GM21390 (cell line): ENCODE results near the gene FBXW10B.
A peak's percentile ranks its signal among the peaks of the same experiment; 100 is the strongest.
"Not testable (repeated sequence)": the region's sequence is repeated elsewhere in the genome, so short reads cannot be mapped to it uniquely, and the experiment has no call there.

Experiments
- ATAC-seq: cut with Tn5 transposase; IDR thresholded peaks from one replicate; pipeline ENCODE4 v1.9.1; 2021; ENCODE audit not compliant: unreplicated experiment

The FBXW10B gene

GRCh38 chr17:15619331-15620058 lies at the start of gene FBXW10B:
Gene FBXW10B (minus strand): TSS chr17:15619704. CDS start chr17:15619512, 192 bp downstream.
- not testable (repeated sequence) for ATAC-seq

GRCh38 chr17:15663691-15664090 lies 44.2 kb upstream of the FBXW10B start:
- ATAC-seq = no peak

DNA sequence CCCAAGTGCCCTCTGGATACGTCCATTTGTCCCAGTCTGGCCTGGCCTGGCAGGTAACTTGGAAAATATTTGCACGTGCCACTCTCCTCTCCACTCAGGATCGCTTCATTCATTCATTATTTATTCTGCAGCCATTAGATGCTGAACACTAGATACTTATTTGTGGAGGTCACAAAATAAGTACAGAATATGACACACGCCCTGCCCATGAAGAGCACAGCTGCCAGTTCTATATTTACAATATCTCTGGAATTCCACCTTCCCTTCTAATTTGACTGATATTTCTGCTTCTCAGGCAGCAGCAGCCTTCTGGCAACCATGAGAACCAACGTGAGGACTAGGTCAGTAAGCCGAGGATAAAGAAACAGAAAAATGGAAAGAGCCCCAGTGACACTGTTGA lies 43.7 kb upstream of the FBXW10B start:
- ATAC-seq = no peak

GRCh38 chr17:15662681-15663080 lies 43.2 kb upstream of the FBXW10B start:
- ATAC-seq = no peak

GRCh38 chr17:15660077-15660476 lies 40.6 kb upstream of the FBXW10B start:
- ATAC-seq = no peak

DNA sequence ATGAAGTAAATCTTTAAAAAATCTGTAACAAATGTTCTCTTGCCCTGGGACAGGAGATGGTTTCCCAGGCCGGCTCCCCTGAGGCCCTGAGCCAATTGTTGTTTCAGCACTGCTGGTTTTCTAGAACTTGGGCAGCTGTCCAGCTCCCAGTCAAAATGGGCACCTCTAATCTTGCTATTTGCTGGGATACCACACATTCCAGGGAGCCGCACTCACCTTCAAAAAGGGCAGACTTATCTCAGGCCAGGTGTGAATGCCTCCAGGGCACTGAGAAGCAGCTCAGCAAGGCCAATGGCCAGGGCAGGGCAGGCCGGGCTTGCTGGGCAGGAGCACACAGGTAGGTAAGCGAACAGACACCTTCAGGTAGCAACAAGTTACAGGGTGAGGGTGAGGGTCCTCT lies 40.2 kb upstream of the FBXW10B start:
- no peak for ATAC-seq

DNA sequence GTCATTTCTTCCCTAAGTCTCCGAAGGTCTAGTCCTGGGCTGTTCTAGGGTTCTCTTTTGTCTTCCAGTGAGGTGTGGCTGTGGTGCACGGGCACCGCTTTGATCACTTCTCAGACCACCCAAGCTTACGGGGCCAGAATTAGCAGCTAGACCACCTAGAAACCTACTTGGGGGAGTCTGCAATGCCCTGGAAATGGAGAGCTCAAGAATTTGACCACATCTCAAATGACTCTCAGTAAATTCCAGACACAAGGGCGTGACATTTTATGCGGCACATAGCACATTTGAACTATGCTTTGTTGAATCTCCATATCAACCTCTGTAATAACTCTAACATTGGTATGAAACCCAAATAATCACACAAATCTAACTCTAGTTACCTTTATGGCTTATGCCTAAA lies 39.7 kb upstream of the FBXW10B start:
- ATAC-seq = no peak

DNA sequence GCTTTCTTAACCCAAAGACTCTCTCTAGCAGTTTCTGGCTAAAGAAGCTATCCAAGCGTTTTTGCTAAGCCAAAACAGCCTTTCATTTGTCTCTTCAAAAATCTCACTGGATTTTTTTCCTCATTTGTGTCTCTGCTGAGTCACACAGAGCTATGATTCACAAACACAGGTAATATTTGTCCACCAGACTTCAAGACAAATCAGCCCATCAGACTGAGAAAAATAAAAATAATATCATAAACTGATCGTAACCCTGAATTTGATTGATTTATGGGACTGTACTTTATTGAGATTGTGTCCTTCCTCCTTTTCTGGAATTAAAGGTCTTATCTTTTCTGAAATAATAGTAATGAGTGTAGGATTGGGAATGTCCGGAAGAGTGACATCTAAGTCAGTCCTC lies 38.8 kb upstream of the FBXW10B start:
- no peak for ATAC-seq

DNA sequence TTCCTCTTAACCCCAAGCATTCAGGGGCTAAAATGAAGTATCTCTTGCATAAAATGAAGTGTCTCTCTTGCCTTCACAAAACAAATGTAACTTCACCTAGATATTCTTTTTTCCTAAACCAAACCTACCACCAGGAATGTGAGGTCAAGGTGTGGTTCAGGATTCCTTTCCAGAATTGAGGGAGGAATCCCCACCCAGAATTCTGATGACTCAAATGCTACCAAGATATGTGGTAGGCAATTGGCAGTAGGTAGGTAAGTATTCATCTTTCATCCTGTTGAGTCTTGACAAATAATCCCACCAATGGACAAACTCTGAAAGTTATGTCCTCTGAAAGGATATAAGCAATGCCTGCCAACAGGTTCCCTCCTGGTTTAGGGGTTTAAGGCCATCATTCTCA lies 38.4 kb upstream of the FBXW10B start:
- no peak for ATAC-seq

GRCh38 chr17:15654886-15655561 lies 35.5 kb upstream of the FBXW10B start:
- ATAC-seq = no peak

DNA sequence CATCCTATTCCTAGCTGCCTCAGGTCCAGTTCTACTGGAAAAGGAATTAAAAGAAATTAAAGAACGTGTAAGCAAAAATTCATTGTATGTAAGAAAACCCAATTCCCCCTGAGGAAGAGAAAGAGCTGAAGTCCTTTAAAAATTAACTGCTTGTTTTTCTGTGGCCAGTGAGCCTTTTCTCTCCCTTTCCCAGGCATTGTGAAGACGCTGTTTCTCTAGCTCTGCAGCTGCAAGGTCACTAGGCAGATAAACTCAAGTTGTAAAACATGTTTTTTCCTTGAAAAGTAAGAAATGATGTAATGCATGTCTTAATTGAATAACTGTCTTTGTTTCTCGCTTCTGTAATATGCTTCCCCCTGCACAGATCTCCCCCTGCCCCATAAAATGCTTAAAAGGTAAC lies 34.9 kb upstream of the FBXW10B start:
- ATAC-seq = not testable (repeated sequence)

DNA sequence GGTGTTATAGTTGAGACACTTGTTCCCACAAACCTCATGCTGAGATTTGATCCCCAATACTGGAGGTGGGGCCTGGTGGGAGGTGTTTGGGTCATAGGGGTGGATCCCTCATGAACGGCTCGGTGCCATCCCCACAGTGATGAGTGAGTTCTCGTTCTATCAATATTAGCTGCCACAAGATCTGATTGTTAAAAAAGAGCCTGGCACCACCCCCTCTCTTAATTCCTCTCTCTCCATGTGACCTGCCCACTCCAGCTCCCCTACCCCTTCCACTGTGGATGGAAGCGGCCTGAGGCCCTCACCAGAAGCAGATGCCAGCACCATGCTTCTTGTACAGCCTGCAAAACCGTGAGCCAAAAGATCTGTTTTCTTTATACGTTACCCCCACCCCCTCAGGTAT lies 33.5 kb upstream of the FBXW10B start:
- ATAC-seq = no peak

GRCh38 chr17:15651583-15652110 lies 32.1 kb upstream of the FBXW10B start:
- ATAC-seq = peak; percentile 74

- ATAC-seq = no peak
Observed at GRCh38 chr17:15650741-15651582, 31.5 kb upstream of the FBXW10B start.

DNA sequence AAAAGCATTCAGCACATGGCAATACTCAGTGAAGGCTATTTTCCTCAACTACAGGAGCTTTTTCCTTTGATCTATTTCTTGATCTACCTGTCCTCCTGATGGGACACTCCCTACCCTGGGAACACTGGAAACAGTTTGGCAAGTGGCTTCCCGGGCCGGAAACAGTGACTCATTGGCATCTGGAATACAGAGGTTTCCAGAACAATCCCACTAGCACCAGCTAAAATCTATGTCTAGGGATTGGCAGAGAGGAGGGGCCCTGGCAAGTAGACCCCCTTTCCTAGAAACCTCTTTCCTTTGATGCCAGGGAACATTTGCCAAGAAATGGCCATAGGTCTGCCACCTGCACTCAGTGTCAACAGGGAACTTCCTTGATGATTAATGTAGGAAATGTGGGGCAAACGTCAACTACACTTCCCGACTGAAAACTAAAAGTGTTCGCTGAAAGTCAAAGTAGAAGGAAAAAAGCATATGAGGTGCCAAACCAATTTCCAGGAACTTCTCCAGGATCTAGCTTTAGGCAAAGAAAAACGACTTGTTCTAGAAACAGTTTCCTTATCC lies 30.4 kb upstream of the FBXW10B start:
- no peak for ATAC-seq

DNA sequence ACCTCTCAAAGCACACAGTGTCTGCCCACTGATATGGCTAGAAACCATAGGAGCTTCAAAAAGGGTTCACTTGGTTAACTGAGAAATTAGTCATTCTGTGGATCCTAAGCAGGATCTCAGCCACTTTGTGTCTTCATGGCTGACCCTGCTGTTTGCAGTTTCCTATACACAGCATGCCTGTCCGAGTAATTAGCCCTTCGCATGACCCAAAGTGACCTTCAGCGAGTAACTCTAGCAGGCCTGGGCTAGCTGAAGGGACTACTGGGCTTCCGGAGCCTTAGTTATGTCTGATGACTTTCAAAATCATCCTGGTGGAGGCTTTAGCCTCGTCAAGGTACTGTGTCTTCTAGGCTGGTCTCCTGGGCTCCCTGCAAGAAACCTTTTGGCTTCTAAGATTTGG lies 28.9 kb upstream of the FBXW10B start:
- no peak for ATAC-seq

DNA sequence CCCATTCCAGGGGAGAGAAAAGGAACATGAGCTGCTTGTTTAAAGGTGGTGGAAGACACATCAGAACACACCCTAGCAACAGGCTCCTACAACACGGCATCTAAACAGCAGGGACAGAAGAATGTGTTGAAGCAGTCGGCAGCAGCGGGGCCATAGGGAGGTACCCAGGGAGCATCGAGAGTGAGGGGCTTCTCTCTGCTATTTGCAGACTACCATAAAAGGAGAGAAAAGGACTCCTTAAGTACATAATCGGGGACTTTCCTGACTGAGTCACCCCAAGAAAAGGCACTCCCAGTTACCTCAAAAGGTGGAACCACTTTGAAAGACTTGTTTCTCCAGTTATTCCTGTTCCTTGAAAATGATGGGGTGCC lies 26.4 kb upstream of the FBXW10B start:
- ATAC-seq = not testable (repeated sequence)

GRCh38 chr17:15645099-15645941 lies 25.8 kb upstream of the FBXW10B start:
- ATAC-seq = not testable (repeated sequence)

DNA sequence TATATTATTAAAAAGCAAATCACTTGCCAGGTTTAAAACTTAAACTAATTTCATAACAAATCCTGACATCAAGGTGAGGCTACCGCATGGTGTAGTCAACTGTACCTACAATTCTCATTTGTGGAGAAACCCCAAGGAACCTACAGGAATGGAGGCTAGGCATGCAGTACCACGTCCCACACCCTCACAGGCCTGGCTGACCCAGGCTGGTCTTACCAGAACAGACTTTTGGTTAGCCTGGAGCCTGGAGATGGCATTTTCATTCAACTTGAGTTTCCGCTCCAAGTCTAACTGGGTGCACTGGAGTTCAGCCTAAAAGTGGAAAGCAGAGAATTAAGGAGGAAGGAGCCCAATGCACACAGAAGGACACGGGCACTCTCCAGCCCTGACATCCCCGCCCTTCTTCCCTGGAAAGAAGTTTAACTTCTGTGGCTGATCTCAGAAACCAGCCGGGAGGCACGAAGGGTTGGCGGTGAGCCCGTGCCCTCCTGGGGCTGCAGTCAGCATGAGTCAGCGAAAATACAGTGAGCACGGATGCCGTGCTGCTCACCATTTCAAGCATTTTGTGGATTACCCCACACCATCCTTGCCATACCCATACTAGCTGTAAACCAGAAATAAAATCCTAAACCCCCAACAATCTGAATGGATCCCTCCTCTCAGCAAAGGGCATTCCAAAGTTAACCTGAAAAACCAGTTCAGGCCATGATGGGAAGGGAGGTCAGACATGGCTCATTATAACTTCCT lies 23.2 kb upstream of the FBXW10B start:
- ATAC-seq = not testable (repeated sequence)

DNA sequence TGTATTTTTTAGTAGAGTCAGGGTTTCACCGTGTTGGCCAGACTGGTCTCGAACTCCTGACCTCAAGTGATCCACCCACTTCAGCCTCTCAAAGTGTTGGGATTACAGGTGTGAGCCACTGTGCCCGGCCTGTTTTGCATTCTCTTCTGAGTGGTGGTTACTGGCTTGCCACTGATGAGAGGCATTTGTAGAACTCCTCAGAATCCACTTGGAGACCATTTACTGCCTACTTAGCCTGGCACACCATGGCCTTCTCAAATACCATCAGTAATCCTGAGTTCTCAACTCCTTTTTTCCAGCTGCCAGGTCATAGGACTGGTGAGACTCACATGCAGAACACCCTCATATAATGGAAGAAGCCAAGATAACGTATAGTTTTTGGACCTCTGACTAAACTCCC lies 22.5 kb upstream of the FBXW10B start:
- ATAC-seq = not testable (repeated sequence)
